GM12878 (cell line): Measurements from ENCODE around the gene ZDHHC14. TPM values are rescaled to one million over a fixed set of nuclear protein-coding genes. Genes with fewer than 3 reads are reported as not detected.

ENCODE experiments used
- ATAC-seq: fragments of 200-7000 bp; cut with Tn5 transposase; 3 replicates; pipeline ENCODE4 v1.9.1; 2020; ENCODE audit warnings: mild to moderate bottlenecking, moderate library complexity
- BruUV-seq: library from RNA; stranded (reverse); fragments of 400-500 nt; replicated peaks from 2 replicates; lab custom pipeline; 2021; lab: Mats Ljungman, UMichigan
- CTCF ChIA-PET: fragments of 300-600 bp; sonication (Branson Sonifier 250); formaldehyde crosslinking; extraction: SDS; loops from one replicate; lab custom pipeline; 2021; ENCODE audit warnings: inconsistent platforms; lab: Yijun Ruan, JAX
- POLR2A ChIA-PET: fragments of 350-600 bp; formaldehyde crosslinking; extraction: SDS; loops from one replicate; lab custom pipeline; 2021; ENCODE audit warnings: inconsistent platforms; lab: Charles Lee
- RAD21 ChIA-PET: fragments of 300-600 bp; sonication (Branson Sonifier 250); formaldehyde crosslinking; loops from one replicate; lab custom pipeline; 2023; ENCODE audit warnings: antibody characterized with exemption; ENCODE audit not compliant: unreplicated experiment; lab: Charles Lee
- SMC1A ChIA-PET: fragments of 300-600 bp; sonication (Branson Sonifier 250); formaldehyde crosslinking; loops from one replicate; lab custom pipeline; 2023; ENCODE audit not compliant: unreplicated experiment, uncharacterized antibody; lab: Charles Lee
- DNase-seq: peaks from one replicate; pipeline ENCODE4 v3.0.0-alpha.2; 2011; ENCODE audit warnings: low read depth, low spot score
- FAIRE-seq: peaks from 3 replicates; lab custom pipeline; 2011; peaks lifted over from hg19 to GRCh38; lab: Jason Lieb, UNC
- H2AFZ ChIP-seq: 2 replicates; pipeline ENCODE4 v1.6.0; 2011; ENCODE audit warnings: low read depth, low read length, control low read depth; ENCODE audit not compliant: control insufficient read depth
- H3K27ac ChIP-seq: 2 replicates; pipeline ENCODE4 v1.5.1; 2011; ENCODE audit warnings: control low read depth; ENCODE audit not compliant: control insufficient read depth, insufficient read depth
- H3K27me3 ChIP-seq, 2 experiments: replicated peaks in 1 of 2; 2 replicates each; pipeline versions ENCODE4 v1.6.0 to v1.6.1; 2011; ENCODE audit warnings: low read length in 1 of 2; ENCODE audit not compliant: control insufficient read depth in 2 of 2, insufficient read depth in 2 of 2
- H3K36me3 ChIP-seq, 2 experiments: 2 replicates each; pipeline ENCODE4 v1.5.1; 2011; ENCODE audit warnings: low read length in 1 of 2; ENCODE audit not compliant: control insufficient read depth in 2 of 2, insufficient read depth in 2 of 2
- H3K4me1 ChIP-seq: 2 replicates; pipeline ENCODE4 v1.6.1; 2011; ENCODE audit warnings: mild to moderate bottlenecking, low read length, moderate library complexity, mixed read lengths; ENCODE audit not compliant: control insufficient read depth, insufficient read depth
- H3K4me2 ChIP-seq: 2 replicates; pipeline ENCODE4 v1.6.0; 2011; ENCODE audit warnings: control low read depth; ENCODE audit not compliant: control insufficient read depth, insufficient read depth
- H3K4me3 ChIP-seq: fragments of 200-600 bp; sonication (generic); 2 replicates; pipeline ENCODE4 v1.5.1; 2016
- H3K79me2 ChIP-seq: 2 replicates; pipeline ENCODE4 v1.6.0; 2011; ENCODE audit warnings: low read length; ENCODE audit not compliant: control insufficient read depth, insufficient read depth
- H3K9ac ChIP-seq: 2 replicates; pipeline ENCODE4 v1.8.0; 2011; ENCODE audit warnings: low read length, control low read depth, mixed read lengths; ENCODE audit not compliant: control insufficient read depth, insufficient read depth
- H3K9me3 ChIP-seq: replicated peaks from 3 replicates; pipeline ENCODE4 v1.5.1; 2011; ENCODE audit warnings: mild to moderate bottlenecking, low read length; ENCODE audit not compliant: control insufficient read depth, insufficient read depth
- H4K20me1 ChIP-seq: 2 replicates; pipeline ENCODE4 v1.6.0; 2011; ENCODE audit not compliant: control insufficient read depth, insufficient read depth
- CEBPZ ChIP-seq: fragments of 150-350 bp; IDR thresholded peaks from 2 replicates; pipeline ENCODE4 v1.6.1; 2016; ENCODE audit warnings: low read depth, low read length
- SMARCA5 ChIP-seq: fragments of 450-650 bp; IDR thresholded peaks from 2 replicates; pipeline ENCODE4 v1.6.1; 2017; ENCODE audit warnings: mild to moderate bottlenecking
- WGBS: methylation state at CpG from one replicate; pipeline ENCODE4 v1.1.6; 2016; ENCODE audit warnings: low lambda C conversion rate; ENCODE audit not compliant: insufficient replicate concordance, insufficient coverage; ENCODE audit errors: missing lambda C conversion rate; 5-methylcytosine and 5-hydroxymethylcytosine counted together
- in situ Hi-C: fragments of 300-500 bp; cut with MboI; formaldehyde crosslinking; loops from 9 replicates; pipeline ENCODE4 v1.14.3; 2018; ENCODE audit warnings: mixed read lengths
- intact Hi-C: fragments of 100-400 bp; cut with micrococcal nuclease; formaldehyde crosslinking; loops from one replicate; pipeline ENCODE4 v1.14.2; 2022; ENCODE audit not compliant: unreplicated experiment
- polyA plus RNA-seq, 11 experiments: library from polyadenylated mRNA; depleted of rRNA in 4 of 11; unstranded in 6 of 11; stranded (reverse) in 5 of 11; fragments of >200 nt; fragmentation: Nextera tagmentation in 4 of 11; fragmentation: Illumina TruSeq in 1 of 11; extraction: Ambion mirVana in 4 of 11; extraction: Trizol in 1 of 11; gene quantifications; 1 replicate in 1 of 11; 2 replicates in 10 of 11; pipeline versions ENCODE4 v1.2.1 to v1.2.3, GENCODE V29; 2011 to 2016; ENCODE audit warnings: inconsistent platforms in 2 of 11, missing spikeins in 2 of 11, low read depth in 1 of 11
- total RNA-seq, 4 experiments: library from RNA; depleted of rRNA in 3 of 4; stranded (reverse); fragments of >200 nt in 3 of 4; fragmentation: Illumina TruSeq in 1 of 4; extraction: Trizol in 1 of 4; gene quantifications; 2 replicates each; pipeline versions ENCODE4 v1.2.1 to v1.2.3, GENCODE V29; 2013 to 2021

ZDHHC14 gene
- total and polyA plus RNA-seq, 10 of the 15 experiments (the other 5 are each of a cell fraction or from before 2014, with no cell fraction given): 0.15 to 16.0 (median 0.76) TPM; not detected in 1

GRCh38 chr6:157450931-157451742, 70.1 kb downstream of the ZDHHC14 start:
- H4K20me1 ChIP-seq: no peaks in the 10 kb centered on the region
- no peaks in the 10 kb centered on the region for H3K27me3 ChIP-seq
- H3K4me3 ChIP-seq: no peak overlapping the region
- no peak for TF ChIP-seq SMARCA5
- TF ChIP-seq CEBPZ: no peak
- no peak overlapping the region for H3K27ac ChIP-seq
- H3K36me3 ChIP-seq: no peaks in the 10 kb centered on the region
- POLR2A ChIA-PET: no interaction called here
- BruUV-seq: no TSS peak
- H3K9me3 ChIP-seq: no peaks in the 10 kb centered on the region; the same call in 2 of the 3 replicates
- H3K9ac ChIP-seq: no peak overlapping the region
- ATAC-seq: no peak
- 75% methylated on average over 10 of the region's 10 CpGs for WGBS
- H2AFZ ChIP-seq: no peak overlapping the region
- SMC1A ChIA-PET: no interaction called here
- no peak for FAIRE-seq
- in situ Hi-C loops: no loop called here
- H3K79me2 ChIP-seq: no peaks in the 10 kb centered on the region
- no peak overlapping the region for H3K4me2 ChIP-seq
- no peak for DNase-seq
- CTCF ChIA-PET: no interaction called here
- peaks cover 2% of the 10 kb centered on the region; the same call in 1 of the 2 replicates for H3K4me1 ChIP-seq
- RAD21 ChIA-PET: no interaction called here
- intact Hi-C loops: no loop called here
